H1 (cell line): ENCODE data around the gene PPP2R2D.

Source experiments
- EZH2 ChIP-seq: fragments of 200-600 bp; sonication (generic); IDR thresholded peaks from 2 replicates; pipeline ENCODE4 v1.7.1; 2012; ENCODE audit warnings: low read depth, mild to moderate bottlenecking, moderate library complexity, low read length, inconsistent platforms; ENCODE audit not compliant: severe bottlenecking
- NRF1 ChIP-seq: IDR thresholded peaks from 2 replicates; pipeline ENCODE4 v1.6.1; 2011; ENCODE audit warnings: mild to moderate bottlenecking, low read depth, low read length, improper control_type of control experiment
- POLR2A ChIP-seq, 2 experiments: IDR thresholded peaks; 1 replicate in 1 of 2; 2 replicates in 1 of 2; pipeline ENCODE4 v1.6.1; 2011; ENCODE audit warnings: low read depth in 2 of 2, low read length in 2 of 2, mild to moderate bottlenecking in 2 of 2; ENCODE audit errors: control extremely low read depth in 1 of 2
- TF ChIP-seq, protein P1 (sequence below), 3 experiments: IDR thresholded peaks; 1 replicate in 2 of 3; 2 replicates in 1 of 3; pipeline versions ENCODE4 v1.5.1 to v1.6.1; 2011; ENCODE audit warnings: low read length in 3 of 3, mild to moderate bottlenecking in 3 of 3, inconsistent platforms in 2 of 3, low read depth in 1 of 3, moderate library complexity in 1 of 3; ENCODE audit not compliant: insufficient read depth in 1 of 3; ENCODE audit errors: control extremely low read depth in 1 of 3

DNA sequence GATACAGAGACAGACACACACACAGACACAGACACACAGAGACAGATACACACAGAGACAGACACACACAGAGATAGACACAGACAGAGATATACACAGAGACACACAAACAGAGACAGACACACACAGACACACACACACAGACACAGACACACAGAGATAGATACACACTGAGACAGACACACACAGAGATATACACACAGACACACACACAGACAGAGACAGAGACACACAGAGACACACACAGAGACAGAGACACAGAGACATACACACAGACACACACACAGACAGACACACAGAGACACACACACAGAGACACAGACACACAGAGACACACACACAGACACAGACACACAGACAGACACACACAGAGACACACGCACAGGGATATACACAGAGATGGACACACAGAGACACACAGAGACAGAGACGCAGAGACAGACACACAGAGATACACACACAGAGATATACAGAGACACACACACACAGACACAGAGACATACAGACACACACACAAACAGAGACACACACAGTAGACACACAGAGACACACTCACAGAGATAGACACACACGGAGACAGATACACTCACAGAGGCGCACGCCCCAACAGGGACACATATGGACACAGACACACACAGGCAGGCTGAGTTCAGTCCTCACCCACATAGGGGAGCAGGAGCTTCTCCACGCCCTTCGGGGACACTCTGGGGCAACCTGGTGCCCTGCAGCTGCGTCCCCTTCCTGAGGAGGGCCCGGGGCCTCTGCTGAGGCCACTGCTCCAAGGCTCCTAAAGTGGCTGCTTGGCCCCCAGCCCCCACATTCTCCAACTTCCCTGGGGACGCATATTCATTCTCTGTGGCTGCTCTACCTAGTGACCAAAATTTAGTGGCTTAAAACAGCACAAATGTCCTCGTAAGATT, 10.3 kb upstream of the PPP2R2D start:
- no peak for TF ChIP-seq EZH2
- TF ChIP-seq POLR2A (IDR thresholded peaks at IDR 0.05; ENCODE audit: control extremely low read depth in 1 of 2, low read depth in 2 of 2, low read length in 2 of 2) = no peak
- no peak for TF ChIP-seq NRF1
- TF ChIP-seq, protein P1, sequence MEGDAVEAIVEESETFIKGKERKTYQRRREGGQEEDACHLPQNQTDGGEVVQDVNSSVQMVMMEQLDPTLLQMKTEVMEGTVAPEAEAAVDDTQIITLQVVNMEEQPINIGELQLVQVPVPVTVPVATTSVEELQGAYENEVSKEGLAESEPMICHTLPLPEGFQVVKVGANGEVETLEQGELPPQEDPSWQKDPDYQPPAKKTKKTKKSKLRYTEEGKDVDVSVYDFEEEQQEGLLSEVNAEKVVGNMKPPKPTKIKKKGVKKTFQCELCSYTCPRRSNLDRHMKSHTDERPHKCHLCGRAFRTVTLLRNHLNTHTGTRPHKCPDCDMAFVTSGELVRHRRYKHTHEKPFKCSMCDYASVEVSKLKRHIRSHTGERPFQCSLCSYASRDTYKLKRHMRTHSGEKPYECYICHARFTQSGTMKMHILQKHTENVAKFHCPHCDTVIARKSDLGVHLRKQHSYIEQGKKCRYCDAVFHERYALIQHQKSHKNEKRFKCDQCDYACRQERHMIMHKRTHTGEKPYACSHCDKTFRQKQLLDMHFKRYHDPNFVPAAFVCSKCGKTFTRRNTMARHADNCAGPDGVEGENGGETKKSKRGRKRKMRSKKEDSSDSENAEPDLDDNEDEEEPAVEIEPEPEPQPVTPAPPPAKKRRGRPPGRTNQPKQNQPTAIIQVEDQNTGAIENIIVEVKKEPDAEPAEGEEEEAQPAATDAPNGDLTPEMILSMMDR (IDR thresholded peaks at IDR 0.05; ENCODE audit: control extremely low read depth in 1 of 3, insufficient read depth in 1 of 3, low read depth in 1 of 3, low read length in 3 of 3) = no peak
